Neural cell (in vitro differentiated cells): ENCODE results near the gene KRTAP4-3. TPM values are rescaled to one million over a fixed set of nuclear protein-coding genes. Genes with fewer than 3 reads are reported as not detected.
"Not testable (repeated sequence)": the region's sequence is repeated elsewhere in the genome, so short reads cannot be mapped to it uniquely, and the experiment has no call there.

Source experiments
- H2AFZ ChIP-seq: fragments of 200-600, 300-800 bp; sonication (generic), shearing (Covaris generic); 2 replicates; pipeline ENCODE4 v1.6.0; 2014; ENCODE audit warnings: low read depth, mild to moderate bottlenecking, antibody characterized with exemption, low read length, moderate library complexity
- H3F3A ChIP-seq: fragments of 200-600 bp; shearing (Covaris generic); 2 replicates; pipeline ENCODE4 v1.6.1; 2016; ENCODE audit warnings: mild to moderate bottlenecking, moderate library complexity, mixed read lengths, antibody characterized with exemption, low read length; ENCODE audit not compliant: insufficient read depth, poor library complexity, severe bottlenecking
- H3K27ac ChIP-seq: fragments of 200-600, 300-800 bp; sonication (generic), shearing (Covaris generic); 2 replicates; pipeline ENCODE4 v1.5.1; 2014; ENCODE audit warnings: mild to moderate bottlenecking, low read length, moderate library complexity
- H3K27me3 ChIP-seq: fragments of 300-800, 200-600 bp; sonication (generic), shearing (Covaris generic); 2 replicates; pipeline ENCODE4 v1.6.0; 2014; ENCODE audit warnings: mild to moderate bottlenecking, low read depth, low read length, moderate library complexity; ENCODE audit not compliant: insufficient read depth
- H3K36me3 ChIP-seq: fragments of 300-800, 200-600 bp; sonication (generic), shearing (Covaris generic); 2 replicates; pipeline ENCODE4 v1.5.1; 2014; ENCODE audit warnings: mild to moderate bottlenecking, antibody characterized with exemption, low read length, moderate library complexity; ENCODE audit not compliant: insufficient read depth
- H3K4me2 ChIP-seq: fragments of 300-800, 200-600 bp; sonication (generic), shearing (Covaris generic); 2 replicates; pipeline ENCODE4 v1.6.0; 2014; ENCODE audit warnings: mild to moderate bottlenecking, low read length
- H3K4me3 ChIP-seq: fragments of 300-800, 200-600 bp; sonication (generic), shearing (Covaris generic); 2 replicates; pipeline ENCODE4 v1.5.1; 2014; ENCODE audit warnings: mild to moderate bottlenecking, low read length, moderate library complexity
- H3K79me2 ChIP-seq: fragments of 200-600 bp; shearing (Covaris generic); replicated peaks from 2 replicates; pipeline ENCODE4 v1.6.0; 2014; ENCODE audit warnings: mild to moderate bottlenecking, low read length, moderate library complexity; ENCODE audit not compliant: insufficient read depth
- H3K9ac ChIP-seq: fragments of 300-800, 200-600 bp; sonication (generic), shearing (Covaris generic); 2 replicates; pipeline ENCODE4 v1.6.1; 2016; ENCODE audit warnings: mild to moderate bottlenecking, low read length, mixed read lengths
- H3K9me2 ChIP-seq: fragments of 200-600 bp; shearing (Covaris generic); 2 replicates; pipeline ENCODE4 v1.6.1; 2016; ENCODE audit warnings: mild to moderate bottlenecking, low read length, mixed read lengths; ENCODE audit not compliant: insufficient read depth
- H3K9me3 ChIP-seq: fragments of 200-600, 300-800 bp; sonication (generic), shearing (Covaris generic); 2 replicates; pipeline ENCODE4 v1.6.1; 2016; ENCODE audit warnings: mild to moderate bottlenecking, mixed run types, low read length, moderate library complexity, mixed read lengths
- H4K20me1 ChIP-seq: fragments of 200-600 bp; shearing (Covaris generic); 2 replicates; pipeline ENCODE4 v1.6.1; 2016; ENCODE audit warnings: mild to moderate bottlenecking, mixed run types; ENCODE audit not compliant: insufficient read depth
- CTCF ChIP-seq: fragments of 450-650 bp; IDR thresholded peaks from 2 replicates; pipeline ENCODE4 v1.5.1; 2014; ENCODE audit warnings: antibody characterized with exemption, mild to moderate bottlenecking, moderate library complexity; ENCODE audit not compliant: poor library complexity, severe bottlenecking
- EP300 ChIP-seq: fragments of 450-650 bp; conservative IDR thresholded peaks from 2 replicates; pipeline ENCODE4 v1.6.1; 2014; ENCODE audit warnings: antibody characterized with exemption, mild to moderate bottlenecking, moderate library complexity; ENCODE audit not compliant: poor library complexity, severe bottlenecking
- EZH2 ChIP-seq: fragments of 200-600, 300-800 bp; shearing (Covaris generic), sonication (generic); IDR thresholded peaks from 2 replicates; pipeline ENCODE4 v1.6.1; 2014; ENCODE audit warnings: antibody characterized with exemption, low read length, borderline replicate concordance, mild to moderate bottlenecking; ENCODE audit not compliant: insufficient read depth, poor library complexity, severe bottlenecking
- MXI1 ChIP-seq: fragments of 450-650 bp; conservative IDR thresholded peaks from 2 replicates; pipeline ENCODE4 v1.6.1; 2014; ENCODE audit warnings: antibody characterized with exemption, mild to moderate bottlenecking; ENCODE audit not compliant: poor library complexity, severe bottlenecking
- POLR2AphosphoS5 ChIP-seq: IDR thresholded peaks from 2 replicates; pipeline ENCODE4 v1.6.1; 2012
- RAD21 ChIP-seq: fragments of 450-650 bp; conservative IDR thresholded peaks from 2 replicates; pipeline ENCODE4 v1.6.1; 2014; ENCODE audit warnings: antibody characterized with exemption, mild to moderate bottlenecking, moderate library complexity
- SMC3 ChIP-seq: fragments of 450-650 bp; conservative IDR thresholded peaks from 2 replicates; pipeline ENCODE4 v1.6.1; 2014; ENCODE audit warnings: antibody characterized with exemption, mild to moderate bottlenecking, moderate library complexity; ENCODE audit not compliant: poor library complexity
- TAF1 ChIP-seq: IDR thresholded peaks from 2 replicates; pipeline ENCODE4 v1.6.1; 2012; ENCODE audit warnings: low read depth
- polyA plus RNA-seq: library from polyadenylated mRNA; depleted of rRNA; stranded (reverse); fragments of >200 nt; gene quantifications from 2 replicates; pipeline ENCODE4 v1.2.3, GENCODE V29; 2014
- TF ChIP-seq, protein P1 (sequence below): IDR thresholded peaks from 2 replicates; pipeline ENCODE4 v1.6.1; 2012; ENCODE audit warnings: borderline replicate concordance

KRTAP4-3 gene
- polyA plus RNA-seq, 1 donor from 2014 or later = not detected

DNA sequence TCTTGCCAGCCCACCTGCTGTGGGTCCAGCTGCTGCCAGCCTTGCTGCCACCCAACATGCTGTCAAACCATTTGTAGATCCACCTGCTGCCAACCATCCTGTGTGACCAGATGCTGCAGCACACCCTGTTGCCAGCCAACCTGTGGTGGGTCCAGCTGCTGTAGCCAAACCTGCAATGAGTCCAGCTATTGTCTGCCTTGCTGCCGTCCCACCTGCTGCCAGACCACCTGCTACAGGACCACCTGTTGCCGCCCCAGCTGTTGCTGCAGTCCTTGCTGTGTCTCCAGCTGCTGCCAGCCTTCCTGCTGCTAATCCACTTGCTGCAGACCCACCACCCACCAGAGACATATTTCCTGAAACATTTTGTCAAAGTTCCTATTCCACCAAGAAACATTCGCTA is 22.3 kb upstream of the KRTAP4-3 start:
- Histone ChIP-seq H3K79me2 (no peaks in the 10 kb centered on the region), H3K4me2 (no peak overlapping the region), H2AFZ (no peak overlapping the region), H4K20me1 (no peaks in the 10 kb centered on the region), H3K36me3 (no peaks in the 10 kb centered on the region), H3K9me3 (no peaks in the 10 kb centered on the region), H3K9me2 (no peaks in the 10 kb centered on the region), H3K4me3 (no peak overlapping the region), H3F3A (no peaks in the 10 kb centered on the region), H3K27ac (no peak overlapping the region), H3K27me3 (no peaks in the 10 kb centered on the region), H3K9ac (no peak overlapping the region)
- TF ChIP-seq TAF1 (no peak), RAD21 (no peak), EP300 (no peak), POLR2AphosphoS5 (no peak), MXI1 (no peak), EZH2 (no peak), CTCF (no peak), SMC3 (no peak)
- TF ChIP-seq, protein P1, sequence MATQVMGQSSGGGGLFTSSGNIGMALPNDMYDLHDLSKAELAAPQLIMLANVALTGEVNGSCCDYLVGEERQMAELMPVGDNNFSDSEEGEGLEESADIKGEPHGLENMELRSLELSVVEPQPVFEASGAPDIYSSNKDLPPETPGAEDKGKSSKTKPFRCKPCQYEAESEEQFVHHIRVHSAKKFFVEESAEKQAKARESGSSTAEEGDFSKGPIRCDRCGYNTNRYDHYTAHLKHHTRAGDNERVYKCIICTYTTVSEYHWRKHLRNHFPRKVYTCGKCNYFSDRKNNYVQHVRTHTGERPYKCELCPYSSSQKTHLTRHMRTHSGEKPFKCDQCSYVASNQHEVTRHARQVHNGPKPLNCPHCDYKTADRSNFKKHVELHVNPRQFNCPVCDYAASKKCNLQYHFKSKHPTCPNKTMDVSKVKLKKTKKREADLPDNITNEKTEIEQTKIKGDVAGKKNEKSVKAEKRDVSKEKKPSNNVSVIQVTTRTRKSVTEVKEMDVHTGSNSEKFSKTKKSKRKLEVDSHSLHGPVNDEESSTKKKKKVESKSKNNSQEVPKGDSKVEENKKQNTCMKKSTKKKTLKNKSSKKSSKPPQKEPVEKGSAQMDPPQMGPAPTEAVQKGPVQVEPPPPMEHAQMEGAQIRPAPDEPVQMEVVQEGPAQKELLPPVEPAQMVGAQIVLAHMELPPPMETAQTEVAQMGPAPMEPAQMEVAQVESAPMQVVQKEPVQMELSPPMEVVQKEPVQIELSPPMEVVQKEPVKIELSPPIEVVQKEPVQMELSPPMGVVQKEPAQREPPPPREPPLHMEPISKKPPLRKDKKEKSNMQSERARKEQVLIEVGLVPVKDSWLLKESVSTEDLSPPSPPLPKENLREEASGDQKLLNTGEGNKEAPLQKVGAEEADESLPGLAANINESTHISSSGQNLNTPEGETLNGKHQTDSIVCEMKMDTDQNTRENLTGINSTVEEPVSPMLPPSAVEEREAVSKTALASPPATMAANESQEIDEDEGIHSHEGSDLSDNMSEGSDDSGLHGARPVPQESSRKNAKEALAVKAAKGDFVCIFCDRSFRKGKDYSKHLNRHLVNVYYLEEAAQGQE = no peak

DNA sequence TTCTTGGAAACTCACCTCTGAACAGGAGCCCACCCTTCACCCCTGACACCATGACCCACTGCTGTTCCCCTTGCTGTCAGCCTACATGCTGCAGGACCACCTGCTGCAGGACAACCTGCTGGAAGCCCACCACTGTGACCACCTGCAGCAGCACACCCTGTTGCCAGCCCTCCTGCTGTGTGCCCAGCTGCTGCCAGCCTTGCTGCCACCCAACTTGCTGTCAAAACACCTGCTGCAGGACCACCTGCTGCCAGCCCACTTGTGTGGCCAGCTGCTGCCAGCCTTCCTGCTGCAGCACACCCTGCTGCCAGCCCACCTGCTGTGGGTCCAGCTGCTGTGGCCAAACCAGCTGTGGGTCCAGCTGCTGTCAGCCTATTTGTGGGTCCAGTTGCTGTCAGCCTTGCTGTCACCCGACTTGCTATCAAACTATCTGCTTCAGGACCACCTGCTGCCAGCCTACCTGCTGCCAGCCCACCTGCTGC is 21.9 kb upstream of the KRTAP4-3 start, which contains the start of gene KRTAP9-1:
KRTAP9-1 (plus strand) TSS at position 51 of the 482 bp plus-strand sequence; CDS start at position 51, 0 bp downstream.
- H2AFZ ChIP-seq, H3K4me2 ChIP-seq, H3K4me3 ChIP-seq, H3K9me3 ChIP-seq, H4K20me1 ChIP-seq, H3K79me2 ChIP-seq, H3K27me3 ChIP-seq, H3F3A ChIP-seq, H3K9ac ChIP-seq, H3K36me3 ChIP-seq, H3K9me2 ChIP-seq, H3K27ac ChIP-seq: not testable (repeated sequence)

DNA sequence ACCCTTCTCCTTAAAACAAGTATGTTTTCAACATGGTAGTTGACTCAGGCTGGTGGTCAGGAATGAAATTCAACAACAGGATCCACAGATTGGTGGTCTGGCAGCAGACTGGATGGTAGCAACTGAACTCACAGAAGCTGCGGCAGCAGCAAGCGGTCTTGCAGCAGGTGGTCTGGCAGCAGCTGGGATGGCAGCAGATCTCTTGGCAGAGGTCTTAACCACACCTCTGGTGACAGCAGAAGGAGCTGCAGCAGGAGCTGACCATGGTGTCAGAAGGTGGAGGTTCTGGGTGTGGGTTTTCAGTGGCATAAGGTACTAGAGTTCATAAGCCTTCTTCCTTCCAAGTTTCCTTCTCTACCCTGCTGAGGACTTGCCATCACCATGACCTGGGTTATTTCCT is 18.9 kb upstream of the KRTAP4-3 start:
- H2AFZ ChIP-seq = no peak overlapping the region
- TF ChIP-seq, protein P1 = no peak
- TF ChIP-seq CTCF = no peak
- no peak for TF ChIP-seq MXI1
- no peak for TF ChIP-seq TAF1
- no peak for TF ChIP-seq EP300
- no peak for TF ChIP-seq SMC3
- no peak for TF ChIP-seq RAD21
- H4K20me1 ChIP-seq = no peaks in the 10 kb centered on the region
- H3K27me3 ChIP-seq = no peaks in the 10 kb centered on the region
- H3K4me3 ChIP-seq = no peak overlapping the region
- H3K79me2 ChIP-seq = no peaks in the 10 kb centered on the region
- H3K4me2 ChIP-seq = no peak overlapping the region
- H3K27ac ChIP-seq = no peak overlapping the region
- no peak overlapping the region for H3K9ac ChIP-seq
- no peaks in the 10 kb centered on the region for H3K36me3 ChIP-seq
- H3K9me2 ChIP-seq = no peaks in the 10 kb centered on the region
- no peaks in the 10 kb centered on the region for H3F3A ChIP-seq
- H3K9me3 ChIP-seq = no peaks in the 10 kb centered on the region
